ENCODE results near the gene SPRED2. TPM values are rescaled to one million over a fixed set of nuclear protein-coding genes. Genes with fewer than 3 reads are reported as not detected.

The SPRED2 gene
- total and polyA plus RNA-seq, 4 donors: 6.7 to 7.5 (median 7.1) TPM

- no peak for TF ChIP-seq ZBTB33 (IDR thresholded peaks at IDR 0.05)
- no peak for TF ChIP-seq SP1 (IDR thresholded peaks at IDR 0.05)
Measured at GRCh38 chr2:65357959-65358294, 74.5 kb downstream of the SPRED2 start (continued).

GRCh38 chr2:65357095-65357958 is 75.1 kb downstream of the SPRED2 start:
- H3K4me3 ChIP-seq (ENCODE audit: low read depth in 1 of 3, low read length in 3 of 3): no peak overlapping the region
- no peak for DNase-seq (ENCODE audit: low spot score)
- no peaks in the 10 kb centered on the region for H3K27me3 ChIP-seq (ENCODE audit: control insufficient read depth in 4 of 4, insufficient read depth in 4 of 4, low read length in 3 of 4)
- no peak overlapping the region for H3K27ac ChIP-seq (ENCODE audit: low read depth in 1 of 2, low read length in 2 of 2)
- no peak for TF ChIP-seq GABPA (IDR thresholded peaks at IDR 0.05 in 1 of 2, conservative IDR thresholded peaks at IDR 0.05 in 1 of 2)
- TF ChIP-seq RXRA (IDR thresholded peaks at IDR 0.05): peak in 1 of 2 donors; percentile 32
- whole genome bisulfite sequencing: 56% methylated on average over 9 of the region's 9 CpGs
- peaks cover 0 to 20% (median 13%) of the 10 kb centered on the region in 4 donors for H3K4me1 ChIP-seq (ENCODE audit: control insufficient read depth in 4 of 4, insufficient read depth in 4 of 4, low read length in 3 of 4)
- H3K9me3 ChIP-seq (ENCODE audit: control insufficient read depth in 4 of 4, low read length in 3 of 4): no peaks in the 10 kb centered on the region
- no peaks in the 10 kb centered on the region for H3K36me3 ChIP-seq (ENCODE audit: control insufficient read depth in 4 of 4, insufficient read depth in 3 of 4, low read depth in 1 of 4, low read length in 3 of 4)
- H3K9ac ChIP-seq (ENCODE audit: low read depth in 1 of 2, low read length in 2 of 2): no peak overlapping the region

- Histone ChIP-seq H3K4me3 (ENCODE audit: low read depth in 1 of 3, low read length in 3 of 3) (no peak overlapping the region), H3K9me3 (ENCODE audit: control insufficient read depth in 4 of 4, low read length in 3 of 4) (no peaks in the 10 kb centered on the region), H3K9ac (ENCODE audit: low read depth in 1 of 2, low read length in 2 of 2) (no peak overlapping the region), H3K36me3 (ENCODE audit: control insufficient read depth in 4 of 4, insufficient read depth in 3 of 4, low read depth in 1 of 4, low read length in 3 of 4) (no peaks in the 10 kb centered on the region), H3K27ac (ENCODE audit: low read depth in 1 of 2, low read length in 2 of 2) (no peak overlapping the region), H3K27me3 (ENCODE audit: control insufficient read depth in 4 of 4, insufficient read depth in 4 of 4, low read length in 3 of 4) (no peaks in the 10 kb centered on the region), H3K4me1 (ENCODE audit: control insufficient read depth in 4 of 4, insufficient read depth in 4 of 4, low read length in 3 of 4) (peaks cover 0 to 18% (median 12%) of the 10 kb centered on the region in 4 donors)
- WGBS: 79% methylated on average over 9 of the region's 9 CpGs
- TF ChIP-seq HNF4A (conservative IDR thresholded peaks at IDR 0.05) (peak; percentile 42 to 67), FOXA1 (IDR thresholded peaks at IDR 0.05) (no peak)
- DNase-seq (ENCODE audit: low spot score): no peak
Measured at GRCh38 chr2:65355186-65355831, 77.1 kb downstream of the SPRED2 start.

- no peak overlapping the region for H3K27ac ChIP-seq (ENCODE audit: low read depth in 1 of 2, low read length in 2 of 2)
Measured at GRCh38 chr2:65354773-65355172, 77.6 kb downstream of the SPRED2 start.

More at GRCh38 chr2:65354773-65355172, 77.6 kb downstream of the SPRED2 start:
- Histone ChIP-seq H3K4me3 (ENCODE audit: low read depth in 1 of 3, low read length in 3 of 3) (no peak overlapping the region), H3K9ac (ENCODE audit: low read depth in 1 of 2, low read length in 2 of 2) (no peak overlapping the region), H3K4me1 (ENCODE audit: control insufficient read depth in 4 of 4, insufficient read depth in 4 of 4, low read length in 3 of 4) (peaks cover 0 to 19% (median 13%) of the 10 kb centered on the region in 4 donors), H3K27me3 (ENCODE audit: control insufficient read depth in 4 of 4, insufficient read depth in 4 of 4, low read length in 3 of 4) (no peaks in the 10 kb centered on the region), H3K36me3 (ENCODE audit: control insufficient read depth in 4 of 4, insufficient read depth in 3 of 4, low read depth in 1 of 4, low read length in 3 of 4) (no peaks in the 10 kb centered on the region), H3K9me3 (ENCODE audit: control insufficient read depth in 4 of 4, low read length in 3 of 4) (no peaks in the 10 kb centered on the region)
- WGBS: over 99% methylated on average over 3 of the region's 3 CpGs
- no peak for TF ChIP-seq FOXA2 (IDR thresholded peaks at IDR 0.05)
- TF ChIP-seq HNF4A (conservative IDR thresholded peaks at IDR 0.05): no peak
- no peak for TF ChIP-seq JUND (IDR thresholded peaks at IDR 0.05)
- no peak for TF ChIP-seq GABPA (IDR thresholded peaks at IDR 0.05 in 1 of 2, conservative IDR thresholded peaks at IDR 0.05 in 1 of 2)
- TF ChIP-seq TAF1 (conservative IDR thresholded peaks at IDR 0.05): no peak
- no peak for TF ChIP-seq MAX (IDR thresholded peaks at IDR 0.05)
- DNase-seq (ENCODE audit: low spot score): no peak
